Lung (tissue), 12 donors: ENCODE results near the gene FAM217B. TPM values are rescaled to one million over a fixed set of nuclear protein-coding genes. Genes with fewer than 3 reads are reported as not detected.
A peak's percentile ranks its signal among the peaks of the same experiment; 100 is the strongest.

Experiments used
- ATAC-seq: fragments of 200-7000 bp; cut with Tn5 transposase; one replicate; pipeline ENCODE4 v1.9.1; 2020; ENCODE audit warnings: moderate number of reproducible peaks; ENCODE audit not compliant: insufficient read depth, low FRiP score
- DNase-seq, 3 donors: peaks; one replicate each; pipeline ENCODE4 v3.0.0-alpha.2; 2013 to 2017
- H3K27ac ChIP-seq, 2 donors: one replicate each; pipeline ENCODE4 v1.5.1; 2013; ENCODE audit warnings: mild to moderate bottlenecking in 2 of 2, moderate library complexity in 2 of 2, control low read depth in 1 of 2, inconsistent platforms in 1 of 2, low read depth in 1 of 2, low read length in 1 of 2
- H3K27me3 ChIP-seq, 3 donors: one replicate each; pipeline ENCODE4 v1.5.1; 2013; ENCODE audit warnings: low read length in 2 of 3; ENCODE audit not compliant: control insufficient read depth in 3 of 3, insufficient read depth in 3 of 3
- H3K36me3 ChIP-seq, 4 donors: one replicate each; pipeline ENCODE4 v1.5.1; 2013; ENCODE audit warnings: low read length in 4 of 4, mild to moderate bottlenecking in 1 of 4, moderate library complexity in 1 of 4; ENCODE audit not compliant: control insufficient read depth in 4 of 4, insufficient read depth in 4 of 4
- H3K4me1 ChIP-seq, 5 donors: one replicate each; pipeline ENCODE4 v1.5.1; 2013; ENCODE audit warnings: low read length in 5 of 5, mild to moderate bottlenecking in 2 of 5, moderate library complexity in 1 of 5; ENCODE audit not compliant: control insufficient read depth in 5 of 5, insufficient read depth in 5 of 5
- H3K4me3 ChIP-seq: one replicate; pipeline ENCODE4 v1.5.1; 2013; ENCODE audit warnings: mild to moderate bottlenecking, control low read depth, moderate library complexity
- H3K9ac ChIP-seq, 2 donors: one replicate each; pipeline ENCODE4 v1.5.1; 2013; ENCODE audit warnings: low read length in 2 of 2, control low read depth in 1 of 2; ENCODE audit not compliant: insufficient read depth in 1 of 2
- H3K9me3 ChIP-seq, 4 donors: one replicate each; pipeline ENCODE4 v1.5.1; 2013; ENCODE audit warnings: low read length in 3 of 4, mild to moderate bottlenecking in 1 of 4, moderate library complexity in 1 of 4; ENCODE audit not compliant: control insufficient read depth in 4 of 4, insufficient read depth in 3 of 4
- whole genome bisulfite sequencing, 2 donors: extraction: QIAGEN DNeasy Blood & Tissue Kit; methylation state at CpG; one replicate each; pipeline ENCODE4 v1.1.7; 2013; 5-methylcytosine and 5-hydroxymethylcytosine counted together
- polyA plus RNA-seq, 2 donors: library from polyadenylated mRNA; stranded (reverse); fragments of 200-250 nt; gene quantifications; one replicate each; pipeline ENCODE4 v1.2.1, GENCODE V29; 2013
- total RNA-seq, 2 donors: library from RNA; depleted of rRNA in 1 of 2; stranded (reverse); fragments of >200 nt in 1 of 2; gene quantifications; one replicate each; pipeline ENCODE4 v1.2.1, GENCODE V29; 2014 to 2021
- TF ChIP-seq, protein P1 (sequence below): IDR thresholded peaks from 2 replicates; pipeline ENCODE4 v1.5.1; 2012; ENCODE audit warnings: mild to moderate bottlenecking; ENCODE audit errors: control extremely low read depth, extremely low read depth
- donor health status: control.
- donor health status: control.
- donor health status: Bipolar disorder and iron deficiency.
- donor health status: healthy.
- donor health status: DM: yes; HTN: yes; CAD: no.

FAM217B gene
- total and polyA plus RNA-seq, 4 donors, result 4.9 to 18.5 (median 10.2) TPM

DNA sequence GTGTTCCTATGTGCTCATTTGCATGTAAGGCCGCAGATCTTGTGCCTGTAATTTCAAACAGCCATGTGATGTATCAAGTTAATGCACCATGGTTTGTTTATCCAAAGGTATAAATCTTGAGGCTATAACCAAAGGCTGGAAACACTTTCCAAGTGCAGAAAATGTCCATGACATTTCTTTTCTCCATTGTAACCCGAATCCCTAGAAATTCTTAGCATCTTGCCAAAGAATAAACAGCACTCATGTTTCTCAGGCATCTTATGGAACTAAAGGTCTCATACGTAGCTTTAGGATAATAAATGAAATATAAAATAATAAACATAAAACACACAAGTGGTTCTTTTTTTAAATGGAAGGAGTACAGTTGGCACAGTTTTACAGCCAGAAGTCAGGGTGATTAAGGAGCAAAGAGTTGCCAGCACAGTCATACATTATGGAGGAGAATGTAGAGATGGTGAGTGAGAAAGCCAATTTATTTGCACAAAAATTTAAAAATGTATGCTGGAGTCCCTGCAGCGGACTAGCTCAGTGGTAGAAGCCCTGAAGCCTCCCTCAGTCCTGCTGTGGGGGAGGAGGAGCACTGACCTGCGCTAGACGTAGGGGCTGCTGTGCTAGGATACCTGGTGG, 36.1 kb downstream of the FAM217B start:
- TF ChIP-seq, protein P1, sequence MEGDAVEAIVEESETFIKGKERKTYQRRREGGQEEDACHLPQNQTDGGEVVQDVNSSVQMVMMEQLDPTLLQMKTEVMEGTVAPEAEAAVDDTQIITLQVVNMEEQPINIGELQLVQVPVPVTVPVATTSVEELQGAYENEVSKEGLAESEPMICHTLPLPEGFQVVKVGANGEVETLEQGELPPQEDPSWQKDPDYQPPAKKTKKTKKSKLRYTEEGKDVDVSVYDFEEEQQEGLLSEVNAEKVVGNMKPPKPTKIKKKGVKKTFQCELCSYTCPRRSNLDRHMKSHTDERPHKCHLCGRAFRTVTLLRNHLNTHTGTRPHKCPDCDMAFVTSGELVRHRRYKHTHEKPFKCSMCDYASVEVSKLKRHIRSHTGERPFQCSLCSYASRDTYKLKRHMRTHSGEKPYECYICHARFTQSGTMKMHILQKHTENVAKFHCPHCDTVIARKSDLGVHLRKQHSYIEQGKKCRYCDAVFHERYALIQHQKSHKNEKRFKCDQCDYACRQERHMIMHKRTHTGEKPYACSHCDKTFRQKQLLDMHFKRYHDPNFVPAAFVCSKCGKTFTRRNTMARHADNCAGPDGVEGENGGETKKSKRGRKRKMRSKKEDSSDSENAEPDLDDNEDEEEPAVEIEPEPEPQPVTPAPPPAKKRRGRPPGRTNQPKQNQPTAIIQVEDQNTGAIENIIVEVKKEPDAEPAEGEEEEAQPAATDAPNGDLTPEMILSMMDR, result no peak
- no peaks in the 10 kb centered on the region for H3K36me3 ChIP-seq
- no peak overlapping the region for H3K27ac ChIP-seq
- H3K9ac ChIP-seq, result no peak overlapping the region
- H3K9me3 ChIP-seq, result no peaks in the 10 kb centered on the region
- H3K4me3 ChIP-seq, result no peak overlapping the region
- H3K4me1 ChIP-seq, result peaks cover 0 to 10% (median 0%) of the 10 kb centered on the region in 5 donors
- H3K27me3 ChIP-seq, result no peaks in the 10 kb centered on the region
- 84 to 91% methylated on average over 6 of the region's 6 CpGs for WGBS, 2 donors
- peak in 2 of 3 donors; percentile 39 to 52 for DNase-seq
- ATAC-seq, result no peak

DNA sequence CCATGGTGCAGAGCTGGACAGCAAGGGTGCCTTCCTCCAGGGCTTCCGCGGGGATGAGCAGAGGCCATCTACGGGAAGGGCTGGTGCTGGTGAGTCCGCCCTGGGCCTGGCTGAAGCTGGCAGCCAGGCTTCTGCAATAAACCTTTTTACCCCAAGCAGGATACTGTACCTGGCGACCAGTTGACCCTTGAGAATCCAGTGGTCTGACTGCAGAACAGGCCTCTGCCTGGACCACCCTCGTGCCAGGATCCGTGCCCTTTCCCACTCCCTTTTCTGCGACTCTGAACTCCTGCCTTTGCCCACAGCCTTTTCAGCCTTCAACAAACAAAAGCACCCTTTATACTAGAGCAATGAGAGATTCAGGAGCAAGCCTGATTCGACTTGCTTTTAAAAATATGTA, 36.9 kb downstream of the FAM217B start:
- Histone ChIP-seq H3K9me3 (no peaks in the 10 kb centered on the region), H3K27ac (no peak overlapping the region), H3K36me3 (no peaks in the 10 kb centered on the region), H3K27me3 (no peaks in the 10 kb centered on the region), H3K4me1 (peaks cover 0 to 10% (median 0%) of the 10 kb centered on the region in 5 donors), H3K4me3 (no peak overlapping the region), H3K9ac (no peak overlapping the region)
- ATAC-seq, result no peak
- 90 to 95% methylated on average over 9 of the region's 9 CpGs for WGBS, 2 donors
- TF ChIP-seq, protein P1, result no peak
- no peak for DNase-seq

DNA sequence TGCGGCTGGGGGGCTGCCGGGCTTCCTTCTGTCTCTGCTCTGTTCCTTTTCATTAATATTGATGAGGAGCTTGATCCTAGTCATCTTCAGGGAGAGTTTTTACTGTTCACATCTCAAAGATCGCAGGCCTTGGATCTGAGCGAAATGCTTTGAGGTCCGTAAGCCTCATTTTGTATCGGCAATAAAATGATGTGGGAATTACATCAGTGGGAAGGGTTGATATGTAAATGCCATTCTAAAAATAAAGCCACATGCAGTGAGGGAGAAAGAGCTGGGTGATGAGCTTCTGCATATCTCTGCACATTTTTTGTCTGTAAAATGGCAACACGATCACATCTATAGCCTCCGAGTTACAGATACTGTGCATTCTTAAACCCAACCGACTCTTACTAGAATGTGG, 42.9 kb downstream of the FAM217B start:
- ATAC-seq (no peak), DNase-seq (no peak)
- Histone ChIP-seq H3K27ac (no peak overlapping the region), H3K36me3 (no peaks in the 10 kb centered on the region), H3K27me3 (no peaks in the 10 kb centered on the region), H3K9ac (no peak overlapping the region), H3K9me3 (no peaks in the 10 kb centered on the region), H3K4me3 (no peak overlapping the region), H3K4me1 (peaks cover 0 to 9% (median 0%) of the 10 kb centered on the region in 5 donors)
- TF ChIP-seq, protein P1, result no peak
- 88 to 94% methylated on average over 9 of the region's 9 CpGs for WGBS, 2 donors

DNA sequence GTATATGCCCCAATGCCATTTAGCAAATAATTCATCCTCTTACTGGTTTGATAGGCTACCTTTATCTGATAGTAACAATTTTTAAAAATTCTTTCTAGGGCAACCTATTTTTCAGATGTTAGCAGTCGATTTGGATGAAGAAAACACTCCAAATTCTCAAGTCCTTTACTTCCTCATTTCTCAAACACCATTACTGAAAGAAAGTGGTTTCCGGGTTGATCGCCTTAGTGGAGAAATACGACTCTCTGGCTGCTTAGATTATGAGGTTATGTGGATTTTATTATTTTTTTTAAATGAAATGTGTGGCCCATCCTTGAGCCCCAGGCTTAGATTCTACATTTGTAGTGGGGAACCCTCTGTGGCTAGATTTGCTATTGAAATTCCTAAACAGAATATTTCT, 44.4 kb downstream of the FAM217B start:
- Histone ChIP-seq H3K9me3 (no peaks in the 10 kb centered on the region), H3K27me3 (no peaks in the 10 kb centered on the region), H3K9ac (no peak overlapping the region), H3K4me1 (peaks cover 0 to 11% (median 0%) of the 10 kb centered on the region in 5 donors), H3K27ac (no peak overlapping the region), H3K36me3 (peaks cover 0 to 1% (median 0%) of the 10 kb centered on the region in 4 donors), H3K4me3 (no peak overlapping the region)
- DNase-seq, result peak in 1 of 3 donors; percentile 39
- TF ChIP-seq, protein P1, result no peak
- no peak for ATAC-seq
- WGBS, 2 donors, result 24 to 48% methylated on average over 4 of the region's 4 CpGs
